HepG2 (cell line): ENCODE data around the gene SLC35B2. TPM values are rescaled to one million over a fixed set of nuclear protein-coding genes. Genes with fewer than 3 reads are reported as not detected.

Experiments
- CENPT ChIP-seq: sonication (generic); formaldehyde crosslinking; IDR thresholded peaks from 2 replicates; pipeline ENCODE4 v1.8.0; 2022; ENCODE audit warnings: low read depth, mild to moderate bottlenecking, moderate library complexity, missing genetic modification reagents
- CREM ChIP-seq, 2 experiments: sonication (generic) in 1 of 2; formaldehyde crosslinking in 1 of 2; IDR thresholded peaks; 2 replicates each; pipeline versions ENCODE4 v1.4.0 to v1.6.1; 2016 to 2020; ENCODE audit warnings: antibody characterized with exemption in 1 of 2, mild to moderate bottlenecking in 1 of 2, missing genetic modification reagents in 1 of 2
- DPF2 ChIP-seq: sonication (generic); formaldehyde crosslinking; IDR thresholded peaks from 2 replicates; pipeline ENCODE4 v1.4.0; 2020; ENCODE audit warnings: mild to moderate bottlenecking, low read depth, missing genetic modification reagents, borderline replicate concordance
- ELF3 ChIP-seq: IDR thresholded peaks from 2 replicates; pipeline ENCODE4 v1.6.1; 2016; ENCODE audit warnings: missing genetic modification reagents, missing compliant biosample characterization
- GATA4 ChIP-seq: sonication (generic); IDR thresholded peaks from 2 replicates; pipeline ENCODE4 v1.6.1; 2016; ENCODE audit warnings: antibody characterized with exemption, low read depth, borderline replicate concordance
- GZF1 ChIP-seq: sonication (generic); formaldehyde crosslinking; IDR thresholded peaks from 2 replicates; pipeline ENCODE4 v1.5.1; 2020; ENCODE audit warnings: mild to moderate bottlenecking, missing genetic modification reagents
- PATZ1 ChIP-seq: sonication (generic); formaldehyde crosslinking; IDR thresholded peaks from 2 replicates; pipeline ENCODE4 v1.4.0; 2020; ENCODE audit warnings: missing genetic modification reagents
- PAX8 ChIP-seq: sonication (generic); formaldehyde crosslinking; IDR thresholded peaks from 2 replicates; pipeline ENCODE4 v1.8.0; 2022; ENCODE audit warnings: mild to moderate bottlenecking, missing genetic modification reagents, borderline replicate concordance
- ZNF792 ChIP-seq: IDR thresholded peaks from 2 replicates; pipeline ENCODE4 v1.6.1; 2016
- polyA plus RNA-seq, 8 experiments: library from polyadenylated mRNA; depleted of rRNA in 3 of 8; stranded (reverse) in 7 of 8; unstranded in 1 of 8; fragments of >200 nt; fragmentation: Illumina TruSeq in 4 of 8; extraction: Trizol in 4 of 8; gene quantifications; 2 replicates each; pipeline versions ENCODE4 v1.2.1 to v1.2.3, GENCODE V29; 2011 to 2016; ENCODE audit warnings: low read depth in 4 of 8, missing spikeins in 1 of 8, mixed read lengths in 1 of 8; ENCODE audit not compliant: insufficient read depth in 1 of 8
- total RNA-seq, 5 experiments: library from RNA; depleted of rRNA; stranded (reverse); fragments of >200 nt; fragmentation: Illumina TruSeq; extraction: Trizol; gene quantifications; 2 replicates each; pipeline ENCODE4 v1.2.3, GENCODE V29; 2016; ENCODE audit warnings: low read depth in 1 of 5
- TF ChIP-seq, protein P1 (sequence below): sonication (generic); formaldehyde crosslinking; IDR thresholded peaks from 2 replicates; pipeline ENCODE4 v1.4.0; 2020; ENCODE audit warnings: mild to moderate bottlenecking, missing genetic modification reagents
- TF ChIP-seq, protein P2 (sequence below): sonication (generic); formaldehyde crosslinking; IDR thresholded peaks from 2 replicates; pipeline ENCODE4 v1.4.0; 2020; ENCODE audit warnings: missing genetic modification reagents
- TF ChIP-seq, protein P3 (sequence below): sonication (generic); formaldehyde crosslinking; IDR thresholded peaks from 2 replicates; pipeline ENCODE4 v1.8.0; 2022; ENCODE audit warnings: missing genetic modification reagents, mild to moderate bottlenecking, inconsistent platforms, borderline replicate concordance
- TF ChIP-seq, protein P4 (sequence below): sonication (generic); formaldehyde crosslinking; IDR thresholded peaks from 2 replicates; pipeline ENCODE4 v1.8.0; 2022; ENCODE audit warnings: mild to moderate bottlenecking, missing genetic modification reagents

The SLC35B2 gene
- total and polyA plus RNA-seq, 2 of the 13 experiments (the other 11 are each of a cell fraction or from before 2014, with no cell fraction given) = 61.1 to 148 TPM

GRCh38 chr6:44219053-44219814, 38.1 kb downstream of the SLC35B2 start (continued):
- TF ChIP-seq, protein P1, sequence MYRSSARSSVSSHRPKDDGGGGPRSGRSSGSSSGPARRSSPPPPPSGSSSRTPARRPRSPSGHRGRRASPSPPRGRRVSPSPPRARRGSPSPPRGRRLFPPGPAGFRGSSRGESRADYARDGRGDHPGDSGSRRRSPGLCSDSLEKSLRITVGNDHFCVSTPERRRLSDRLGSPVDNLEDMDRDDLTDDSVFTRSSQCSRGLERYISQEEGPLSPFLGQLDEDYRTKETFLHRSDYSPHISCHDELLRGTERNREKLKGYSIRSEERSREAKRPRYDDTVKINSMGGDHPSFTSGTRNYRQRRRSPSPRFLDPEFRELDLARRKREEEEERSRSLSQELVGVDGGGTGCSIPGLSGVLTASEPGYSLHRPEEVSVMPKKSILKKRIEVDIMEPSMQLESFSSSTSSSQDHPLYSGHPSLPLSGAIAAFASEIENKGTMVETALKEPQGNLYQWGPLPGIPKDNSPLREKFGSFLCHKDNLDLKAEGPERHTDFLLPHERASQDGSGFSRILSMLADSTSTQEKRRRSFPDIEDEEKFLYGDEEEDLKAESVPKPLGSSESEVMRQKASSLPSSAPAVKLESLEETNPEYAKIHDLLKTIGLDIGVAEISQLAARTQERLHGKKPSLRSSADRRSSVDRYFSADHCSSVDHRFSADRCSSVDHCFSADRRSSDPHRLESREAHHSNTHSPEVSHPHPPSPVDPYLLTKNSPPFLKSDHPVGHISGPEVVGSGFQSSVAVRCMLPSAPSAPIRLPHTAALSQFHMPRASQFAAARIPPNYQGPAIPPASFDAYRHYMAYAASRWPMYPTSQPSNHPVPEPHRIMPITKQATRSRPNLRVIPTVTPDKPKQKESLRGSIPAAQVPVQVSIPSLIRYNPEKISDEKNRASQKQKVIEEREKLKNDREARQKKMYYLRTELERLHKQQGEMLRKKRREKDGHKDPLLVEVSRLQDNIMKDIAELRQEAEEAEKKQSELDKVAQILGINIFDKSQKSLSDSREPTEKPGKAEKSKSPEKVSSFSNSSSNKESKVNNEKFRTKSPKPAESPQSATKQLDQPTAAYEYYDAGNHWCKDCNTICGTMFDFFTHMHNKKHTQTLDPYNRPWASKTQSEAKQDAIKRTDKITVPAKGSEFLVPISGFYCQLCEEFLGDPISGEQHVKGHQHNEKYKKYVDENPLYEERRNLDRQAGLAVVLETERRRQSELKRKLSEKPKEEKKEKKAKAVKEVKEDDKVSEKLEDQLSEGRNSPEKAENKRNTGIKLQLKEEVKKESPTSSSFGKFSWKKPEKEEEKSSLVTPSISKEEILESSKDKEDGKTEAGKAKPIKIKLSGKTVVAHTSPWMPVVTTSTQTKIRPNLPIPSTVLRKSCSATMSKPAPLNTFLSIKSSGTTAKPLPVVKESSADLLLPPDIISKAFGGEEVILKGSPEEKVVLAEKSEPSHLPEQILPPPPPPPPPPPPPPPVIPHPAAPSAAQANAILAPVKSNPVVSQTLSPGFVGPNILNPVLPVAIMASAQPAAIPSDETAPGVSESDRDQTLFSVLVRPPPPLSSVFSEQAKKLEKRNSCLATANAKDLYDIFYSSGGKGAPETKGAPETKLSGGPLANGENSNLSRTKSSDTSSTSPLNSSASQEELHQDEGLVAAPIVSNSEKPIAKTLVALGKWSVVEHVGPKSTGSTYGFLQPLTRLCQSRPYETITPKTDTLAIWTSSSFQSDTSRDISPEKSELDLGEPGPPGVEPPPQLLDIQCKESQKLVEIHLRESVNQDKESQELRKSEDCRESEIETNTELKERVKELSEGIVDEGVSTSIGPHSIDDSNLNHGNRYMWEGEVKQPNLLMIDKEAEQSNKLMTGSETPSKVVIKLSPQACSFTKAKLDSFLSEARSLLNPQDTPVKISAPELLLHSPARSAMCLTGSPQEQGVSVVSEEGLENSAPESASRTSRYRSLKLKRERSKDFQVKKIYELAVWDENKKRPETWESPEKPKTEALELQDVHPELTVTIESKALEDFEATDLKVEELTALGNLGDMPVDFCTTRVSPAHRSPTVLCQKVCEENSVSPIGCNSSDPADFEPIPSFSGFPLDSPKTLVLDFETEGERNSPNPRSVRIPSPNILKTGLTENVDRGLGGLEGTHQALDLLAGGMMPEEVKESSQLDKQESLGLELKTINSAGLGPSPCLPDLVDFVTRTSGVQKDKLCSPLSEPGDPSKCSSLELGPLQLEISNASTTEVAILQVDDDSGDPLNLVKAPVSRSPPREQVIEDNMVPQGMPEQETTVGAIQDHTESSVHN = no peak
- peak; percentile 53; the same call in 1 of the 2 replicates for TF ChIP-seq ELF3 (CRISPR knock-in tag)
- TF ChIP-seq PAX8 = no peak; the same call in 1 of the 2 replicates
- no peak for TF ChIP-seq DPF2
- TF ChIP-seq ZNF792 (CRISPR knock-in tag) = peak; percentile 85
- no peak for TF ChIP-seq CREM (IDR thresholded peaks at IDR 0.05)
- TF ChIP-seq CREM (CRISPR knock-in tag; IDR thresholded peaks at IDR 0.05) = no peak
- TF ChIP-seq, protein P2, sequence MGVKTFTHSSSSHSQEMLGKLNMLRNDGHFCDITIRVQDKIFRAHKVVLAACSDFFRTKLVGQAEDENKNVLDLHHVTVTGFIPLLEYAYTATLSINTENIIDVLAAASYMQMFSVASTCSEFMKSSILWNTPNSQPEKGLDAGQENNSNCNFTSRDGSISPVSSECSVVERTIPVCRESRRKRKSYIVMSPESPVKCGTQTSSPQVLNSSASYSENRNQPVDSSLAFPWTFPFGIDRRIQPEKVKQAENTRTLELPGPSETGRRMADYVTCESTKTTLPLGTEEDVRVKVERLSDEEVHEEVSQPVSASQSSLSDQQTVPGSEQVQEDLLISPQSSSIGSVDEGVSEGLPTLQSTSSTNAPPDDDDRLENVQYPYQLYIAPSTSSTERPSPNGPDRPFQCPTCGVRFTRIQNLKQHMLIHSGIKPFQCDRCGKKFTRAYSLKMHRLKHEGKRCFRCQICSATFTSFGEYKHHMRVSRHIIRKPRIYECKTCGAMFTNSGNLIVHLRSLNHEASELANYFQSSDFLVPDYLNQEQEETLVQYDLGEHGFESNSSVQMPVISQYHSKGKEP (CRISPR knock-in tag) = no peak
- TF ChIP-seq, protein P3, sequence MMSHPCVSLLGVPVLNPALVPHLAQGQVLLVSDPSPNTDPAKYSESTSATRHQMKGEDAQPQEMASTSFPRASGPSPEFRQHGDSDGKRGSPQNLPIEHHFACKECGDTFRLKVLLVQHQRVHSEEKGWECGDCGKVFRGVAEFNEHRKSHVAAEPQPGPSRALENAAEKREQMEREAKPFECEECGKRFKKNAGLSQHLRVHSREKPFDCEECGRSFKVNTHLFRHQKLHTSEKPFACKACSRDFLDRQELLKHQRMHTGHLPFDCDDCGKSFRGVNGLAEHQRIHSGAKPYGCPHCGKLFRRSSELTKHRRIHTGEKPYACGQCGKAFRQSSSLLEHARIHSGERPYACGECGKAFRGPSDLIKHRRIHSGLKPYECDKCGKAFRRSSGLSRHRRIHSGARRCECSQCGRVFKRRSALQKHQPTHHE = peak; percentile 55; the same call in 1 of the 2 replicates
- peak; percentile 36; the same call in 1 of the 2 replicates for TF ChIP-seq GATA4
- TF ChIP-seq CENPT (CRISPR knock-in tag) = no peak
- TF ChIP-seq GZF1 (CRISPR knock-in tag) = no peak
- peak; percentile 77 for TF ChIP-seq PATZ1
- TF ChIP-seq, protein P4, sequence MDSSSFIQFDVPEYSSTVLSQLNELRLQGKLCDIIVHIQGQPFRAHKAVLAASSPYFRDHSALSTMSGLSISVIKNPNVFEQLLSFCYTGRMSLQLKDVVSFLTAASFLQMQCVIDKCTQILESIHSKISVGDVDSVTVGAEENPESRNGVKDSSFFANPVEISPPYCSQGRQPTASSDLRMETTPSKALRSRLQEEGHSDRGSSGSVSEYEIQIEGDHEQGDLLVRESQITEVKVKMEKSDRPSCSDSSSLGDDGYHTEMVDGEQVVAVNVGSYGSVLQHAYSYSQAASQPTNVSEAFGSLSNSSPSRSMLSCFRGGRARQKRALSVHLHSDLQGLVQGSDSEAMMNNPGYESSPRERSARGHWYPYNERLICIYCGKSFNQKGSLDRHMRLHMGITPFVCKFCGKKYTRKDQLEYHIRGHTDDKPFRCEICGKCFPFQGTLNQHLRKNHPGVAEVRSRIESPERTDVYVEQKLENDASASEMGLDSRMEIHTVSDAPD (CRISPR knock-in tag) = no peak
